HG03139 (cell line): ENCODE results near the gene ACKR2.

Experiments
- ATAC-seq: cut with Tn5 transposase; IDR thresholded peaks from one replicate; pipeline ENCODE4 v1.9.1; 2021; ENCODE audit not compliant: unreplicated experiment

The ACKR2 gene

GRCh38 chr3:42809202-42809601 is at the start of gene ACKR2:
ACKR2 (plus strand) TSS chr3:42809445; CDS start chr3:42864503, 55,058 bp downstream.
- no peak for ATAC-seq

GRCh38 chr3:42762046-42762724 is 47.1 kb upstream of the ACKR2 start:
- no peak for ATAC-seq

GRCh38 chr3:42763021-42763420 is 46.2 kb upstream of the ACKR2 start:
- no peak for ATAC-seq

GRCh38 chr3:42764115-42764514 is 45.1 kb upstream of the ACKR2 start:
- ATAC-seq: no peak

- no peak for ATAC-seq
Measured at GRCh38 chr3:42764561-42765295, 44.5 kb upstream of the ACKR2 start.

- ATAC-seq: no peak
Measured at GRCh38 chr3:42769477-42770131, 39.6 kb upstream of the ACKR2 start.

GRCh38 chr3:42771271-42771670 is 38.0 kb upstream of the ACKR2 start:
- no peak for ATAC-seq

GRCh38 chr3:42772670-42773408 is 36.4 kb upstream of the ACKR2 start, which contains the start of gene CCDC13:
CCDC13 (minus strand) TSS chr3:42773253; CDS start chr3:42758345, 14,908 bp downstream.
- ATAC-seq: peak; percentile 97

GRCh38 chr3:42773409-42773751 is 35.9 kb upstream of the ACKR2 start:
- ATAC-seq: peak; percentile 4

GRCh38 chr3:42778644-42779043 is 30.6 kb upstream of the ACKR2 start:
- ATAC-seq: no peak

- no peak for ATAC-seq
Measured at GRCh38 chr3:42780398-42780797, 28.8 kb upstream of the ACKR2 start.

- ATAC-seq: no peak
Measured at GRCh38 chr3:42780892-42781700, 28.1 kb upstream of the ACKR2 start.

- no peak for ATAC-seq
Measured at GRCh38 chr3:42786212-42786611, 23.0 kb upstream of the ACKR2 start.

GRCh38 chr3:42786631-42787030 is 22.6 kb upstream of the ACKR2 start:
- ATAC-seq: no peak

- ATAC-seq: no peak
Measured at GRCh38 chr3:42790714-42791229, 18.5 kb upstream of the ACKR2 start.

GRCh38 chr3:42795621-42796181 is 13.5 kb upstream of the ACKR2 start:
- no peak for ATAC-seq

- ATAC-seq: no peak
Measured at GRCh38 chr3:42796332-42796885, 12.8 kb upstream of the ACKR2 start.

- no peak for ATAC-seq
Measured at GRCh38 chr3:42799376-42799775, 9.9 kb upstream of the ACKR2 start.

GRCh38 chr3:42800251-42800650 is 9.0 kb upstream of the ACKR2 start:
- no peak for ATAC-seq
